Measurements from ENCODE around the gene ITGB2.

DNA sequence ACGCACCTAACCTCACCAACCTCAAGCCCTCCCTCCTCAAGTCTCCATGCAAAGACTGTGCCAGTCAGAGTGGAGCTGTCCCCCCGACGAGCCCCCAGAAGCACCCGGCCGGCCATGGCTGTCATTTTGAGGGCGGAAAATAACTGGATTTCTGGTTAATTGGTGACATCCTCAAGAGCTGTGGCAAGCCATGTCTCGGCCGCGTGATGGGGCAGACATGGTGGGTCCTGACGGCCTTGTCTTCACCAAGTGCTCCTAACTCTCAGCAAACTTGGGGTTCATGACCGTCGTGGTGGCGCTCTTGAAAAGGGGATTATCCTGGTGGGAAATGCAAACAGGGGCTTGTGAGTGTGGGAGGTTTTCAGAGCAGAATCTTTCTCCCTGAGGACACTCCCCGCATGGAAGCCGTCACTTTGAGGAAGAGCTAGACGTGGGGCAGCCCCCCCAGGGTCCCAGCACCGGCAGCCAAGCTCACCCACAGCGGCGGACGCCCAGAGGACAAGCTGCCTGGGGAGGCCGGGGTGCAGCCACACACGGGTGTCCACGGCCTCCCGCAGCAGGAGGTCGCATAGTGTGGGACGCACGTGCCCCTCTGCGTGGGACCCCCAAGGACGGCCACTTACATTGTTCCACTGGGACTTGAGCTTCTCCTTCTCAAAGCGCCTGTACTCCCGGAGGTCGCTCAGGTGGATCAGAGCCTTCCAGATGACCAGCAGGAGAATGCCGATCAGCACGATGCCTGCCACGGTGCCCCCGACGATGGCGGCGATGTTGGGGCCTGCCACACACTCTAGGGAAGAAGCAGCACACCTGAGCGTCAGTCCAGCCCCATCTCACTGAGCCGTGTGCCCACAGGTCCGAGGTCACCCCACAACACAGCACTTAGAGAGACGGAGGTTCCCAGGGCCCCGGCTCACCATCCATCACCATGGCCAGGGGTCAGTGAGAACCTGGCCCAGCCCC is 34.3 kb downstream of the ITGB2 start:
- TF ChIP-seq, protein P1, sequence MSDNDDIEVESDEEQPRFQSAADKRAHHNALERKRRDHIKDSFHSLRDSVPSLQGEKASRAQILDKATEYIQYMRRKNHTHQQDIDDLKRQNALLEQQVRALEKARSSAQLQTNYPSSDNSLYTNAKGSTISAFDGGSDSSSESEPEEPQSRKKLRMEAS (IDR thresholded peaks at IDR 0.05), result no peak
- TF ChIP-seq TEAD4 (IDR thresholded peaks at IDR 0.05) (no peak), CEBPB (IDR thresholded peaks at IDR 0.05) (no peak)

All from Ishikawa (cell line).